HepG2 (cell line): ENCODE measurements around the gene LIPA. TPM values are rescaled to one million over a fixed set of nuclear protein-coding genes. Genes with fewer than 3 reads are reported as not detected.

Source experiments
- ATAC-seq: fragments of 200-7000 bp; cut with Tn5 transposase; 3 replicates; pipeline ENCODE4 v1.9.1; 2020; ENCODE audit warnings: mild to moderate bottlenecking, moderate library complexity
- BruUV-seq: library from RNA; stranded (reverse); fragments of 400-500 nt; replicated peaks from 2 replicates; lab custom pipeline; 2021; lab: Mats Ljungman, UMichigan
- CTCF ChIA-PET: fragments of 300-600 bp; formaldehyde crosslinking; extraction: SDS; loops from one replicate; lab custom pipeline; 2021; ENCODE audit warnings: low total read pairs, inconsistent platforms, low intra/inter-chr PET ratio; lab: Yijun Ruan, JAX
- POLR2A ChIA-PET: fragments of 350-600 bp; sonication (Branson Sonifier 250); formaldehyde crosslinking; loops from one replicate; lab custom pipeline; 2020; ENCODE audit warnings: antibody characterized with exemption, inconsistent platforms; lab: Yijun Ruan, JAX
- DNase-seq: peaks from one replicate; pipeline ENCODE4 v3.0.0-alpha.2; 2015; ENCODE audit warnings: low spot score
- FAIRE-seq: peaks from 3 replicates; lab custom pipeline; 2011; peaks lifted over from hg19 to GRCh38; lab: Jason Lieb, UNC
- H2AFZ ChIP-seq: one replicate; pipeline ENCODE4 v1.6.1; 2011; ENCODE audit warnings: low read length, inconsistent platforms
- H3K27ac ChIP-seq: fragments of 300-600 bp; 3 replicates; pipeline ENCODE4 v1.8.0; 2011; ENCODE audit warnings: mixed run types, mild to moderate bottlenecking, mixed read lengths, low read length, inconsistent platforms; ENCODE audit not compliant: insufficient read depth; ENCODE audit errors: extremely low read length
- H3K27me3 ChIP-seq, 2 experiments: fragments of 200-600 bp in 1 of 2; 2 replicates in 1 of 2; 3 replicates in 1 of 2; pipeline versions ENCODE4 v1.6.0 to v1.8.0; 2011; ENCODE audit warnings: low read length in 2 of 2, mild to moderate bottlenecking in 2 of 2, moderate library complexity in 2 of 2, inconsistent platforms in 1 of 2; ENCODE audit not compliant: insufficient read depth in 2 of 2, control insufficient read depth in 1 of 2
- H3K36me3 ChIP-seq, 2 experiments: fragments of 200-600 bp in 1 of 2; replicated peaks in 1 of 2; 2 replicates in 1 of 2; 3 replicates in 1 of 2; pipeline versions ENCODE4 v1.5.1 to v1.8.0; 2011; ENCODE audit warnings: low read length in 2 of 2, inconsistent platforms in 1 of 2; ENCODE audit not compliant: insufficient read depth in 2 of 2, control insufficient read depth in 1 of 2
- H3K4me1 ChIP-seq: 2 replicates; pipeline ENCODE4 v1.5.1; 2012; ENCODE audit warnings: low read length, inconsistent platforms; ENCODE audit not compliant: insufficient read depth
- H3K4me2 ChIP-seq: 2 replicates; pipeline ENCODE4 v1.6.0; 2011; ENCODE audit warnings: low read depth, low read length, inconsistent platforms
- H3K4me3 ChIP-seq, 3 experiments: fragments of 200-600 bp in 1 of 3; sonication (generic), shearing (Covaris generic) in 1 of 3; replicated peaks in 1 of 3; 2 replicates each; pipeline ENCODE4 v1.5.1; 2011 to 2016; ENCODE audit warnings: low read length in 3 of 3, inconsistent platforms in 2 of 3, low read depth in 2 of 3, mild to moderate bottlenecking in 2 of 3, control low read depth in 1 of 3, mixed read lengths in 1 of 3; ENCODE audit not compliant: insufficient read depth in 1 of 3
- H3K79me2 ChIP-seq: one replicate; pipeline ENCODE4 v1.6.1; 2011; ENCODE audit warnings: low read length, inconsistent platforms; ENCODE audit not compliant: insufficient read depth
- H3K9ac ChIP-seq: 2 replicates; pipeline ENCODE4 v1.6.0; 2011; ENCODE audit warnings: mild to moderate bottlenecking, low read depth, low read length, inconsistent platforms; ENCODE audit not compliant: insufficient read depth
- H3K9me3 ChIP-seq: 2 replicates; pipeline ENCODE4 v1.5.1; 2012; ENCODE audit warnings: mild to moderate bottlenecking, low read length
- H4K20me1 ChIP-seq: 2 replicates; pipeline ENCODE4 v1.6.0; 2011; ENCODE audit warnings: inconsistent platforms, mild to moderate bottlenecking, low read length, moderate library complexity; ENCODE audit not compliant: insufficient read depth
- CCDC6 ChIP-seq: sonication (generic); formaldehyde crosslinking; IDR thresholded peaks from 2 replicates; pipeline ENCODE4 v1.8.1; 2022; ENCODE audit warnings: mild to moderate bottlenecking, missing genetic modification reagents, moderate library complexity
- MEIS2 ChIP-seq: sonication (generic); formaldehyde crosslinking; IDR thresholded peaks from 2 replicates; pipeline ENCODE4 v1.9.0; 2021; ENCODE audit warnings: mild to moderate bottlenecking, missing genetic modification reagents
- SIN3A ChIP-seq: IDR thresholded peaks from 2 replicates; pipeline ENCODE4 v1.6.1; 2011; ENCODE audit warnings: low read depth, mild to moderate bottlenecking, control low read depth, low read length, borderline replicate concordance
- TCF12 ChIP-seq, 2 experiments: fragments of 450-650 bp in 1 of 2; sonication (generic) in 1 of 2; formaldehyde crosslinking in 1 of 2; IDR thresholded peaks; 2 replicates each; pipeline versions ENCODE4 v1.6.1 to v1.8.0; 2017 to 2022; ENCODE audit warnings: antibody characterized with exemption in 1 of 2, mild to moderate bottlenecking in 1 of 2, missing genetic modification reagents in 1 of 2, moderate library complexity in 1 of 2
- WGBS: methylation state at CpG from one replicate; pipeline ENCODE4 v1.1.6; 2017; ENCODE audit warnings: low lambda C conversion rate; 5-methylcytosine and 5-hydroxymethylcytosine counted together
- in situ Hi-C: cut with HindIII; loops from 2 replicates; pipeline ENCODE4 v1.10.0; 2017; ENCODE audit warnings: low pct_unique_long_range_greater_than_20kb; ENCODE audit not compliant: extremely low pct_ligation_motif_present
- intact Hi-C: fragments of 100-400 bp; cut with micrococcal nuclease; formaldehyde crosslinking; loops from one replicate; pipeline ENCODE4 v1.10.0; 2022; ENCODE audit not compliant: unreplicated experiment
- polyA plus RNA-seq, 8 experiments: library from polyadenylated mRNA; depleted of rRNA in 3 of 8; stranded (reverse) in 7 of 8; unstranded in 1 of 8; fragments of >200 nt; fragmentation: Illumina TruSeq in 4 of 8; extraction: Trizol in 4 of 8; gene quantifications; 2 replicates each; pipeline versions ENCODE4 v1.2.1 to v1.2.3, GENCODE V29; 2011 to 2016; ENCODE audit warnings: low read depth in 4 of 8, missing spikeins in 1 of 8, mixed read lengths in 1 of 8; ENCODE audit not compliant: insufficient read depth in 1 of 8
- total RNA-seq, 5 experiments: library from RNA; depleted of rRNA; stranded (reverse); fragments of >200 nt; fragmentation: Illumina TruSeq; extraction: Trizol; gene quantifications; 2 replicates each; pipeline ENCODE4 v1.2.3, GENCODE V29; 2016; ENCODE audit warnings: low read depth in 1 of 5
- TF ChIP-seq, protein P1 (sequence below): sonication (generic); formaldehyde crosslinking; IDR thresholded peaks from 2 replicates; pipeline ENCODE4 v1.4.0; 2020; ENCODE audit warnings: missing genetic modification reagents, borderline replicate concordance
- TF ChIP-seq, protein P2 (sequence below): sonication (generic); formaldehyde crosslinking; conservative IDR thresholded peaks from 2 replicates; pipeline ENCODE4 v1.4.0; 2020; ENCODE audit warnings: missing genetic modification reagents

Gene LIPA
- total and polyA plus RNA-seq, 2 of the 13 experiments (the other 11 are each of a cell fraction or from before 2014, with no cell fraction given), result 57.1 to 79.5 TPM

GRCh38 chr10:89275383-89275782 is 23.8 kb upstream of the LIPA start:
- Histone ChIP-seq H4K20me1 (no peaks in the 10 kb centered on the region), H3K79me2 (no peaks in the 10 kb centered on the region), H3K4me1 (peaks cover 27% of the 10 kb centered on the region), H3K27me3 (no peaks in the 10 kb centered on the region; a peak in 1 of 5 replicates), H3K9me3 (no peaks in the 10 kb centered on the region), H3K4me3 (no peak overlapping the region), H3K4me2 (no peak overlapping the region), H2AFZ (no peak overlapping the region), H3K9ac (no peak overlapping the region), H3K36me3 (no peaks in the 10 kb centered on the region), H3K27ac (no peak overlapping the region)
- in situ Hi-C loops, result no loop called here
- ATAC-seq, result no peak
- ChIA-PET CTCF (no interaction called here), POLR2A (no interaction called here)
- BruUV-seq, result no TSS peak
- TF ChIP-seq CCDC6 (CRISPR knock-in tag) (no peak), SIN3A (no peak), MEIS2 (CRISPR knock-in tag) (no peak), TCF12 (IDR thresholded peaks at IDR 0.05) (no peak), TCF12 (CRISPR knock-in tag; IDR thresholded peaks at IDR 0.05) (no peak)
- TF ChIP-seq, protein P1, sequence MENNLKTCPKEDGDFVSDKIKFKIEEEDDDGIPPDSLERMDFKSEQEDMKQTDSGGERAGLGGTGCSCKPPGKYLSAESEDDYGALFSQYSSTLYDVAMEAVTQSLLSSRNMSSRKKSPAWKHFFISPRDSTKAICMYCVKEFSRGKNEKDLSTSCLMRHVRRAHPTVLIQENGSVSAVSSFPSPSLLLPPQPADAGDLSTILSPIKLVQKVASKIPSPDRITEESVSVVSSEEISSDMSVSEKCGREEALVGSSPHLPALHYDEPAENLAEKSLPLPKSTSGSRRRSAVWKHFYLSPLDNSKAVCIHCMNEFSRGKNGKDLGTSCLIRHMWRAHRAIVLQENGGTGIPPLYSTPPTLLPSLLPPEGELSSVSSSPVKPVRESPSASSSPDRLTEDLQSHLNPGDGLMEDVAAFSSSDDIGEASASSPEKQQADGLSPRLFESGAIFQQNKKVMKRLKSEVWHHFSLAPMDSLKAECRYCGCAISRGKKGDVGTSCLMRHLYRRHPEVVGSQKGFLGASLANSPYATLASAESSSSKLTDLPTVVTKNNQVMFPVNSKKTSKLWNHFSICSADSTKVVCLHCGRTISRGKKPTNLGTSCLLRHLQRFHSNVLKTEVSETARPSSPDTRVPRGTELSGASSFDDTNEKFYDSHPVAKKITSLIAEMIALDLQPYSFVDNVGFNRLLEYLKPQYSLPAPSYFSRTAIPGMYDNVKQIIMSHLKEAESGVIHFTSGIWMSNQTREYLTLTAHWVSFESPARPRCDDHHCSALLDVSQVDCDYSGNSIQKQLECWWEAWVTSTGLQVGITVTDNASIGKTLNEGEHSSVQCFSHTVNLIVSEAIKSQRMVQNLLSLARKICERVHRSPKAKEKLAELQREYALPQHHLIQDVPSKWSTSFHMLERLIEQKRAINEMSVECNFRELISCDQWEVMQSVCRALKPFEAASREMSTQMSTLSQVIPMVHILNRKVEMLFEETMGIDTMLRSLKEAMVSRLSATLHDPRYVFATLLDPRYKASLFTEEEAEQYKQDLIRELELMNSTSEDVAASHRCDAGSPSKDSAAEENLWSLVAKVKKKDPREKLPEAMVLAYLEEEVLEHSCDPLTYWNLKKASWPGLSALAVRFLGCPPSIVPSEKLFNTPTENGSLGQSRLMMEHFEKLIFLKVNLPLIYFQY (CRISPR knock-in tag), result no peak
- TF ChIP-seq, protein P2, sequence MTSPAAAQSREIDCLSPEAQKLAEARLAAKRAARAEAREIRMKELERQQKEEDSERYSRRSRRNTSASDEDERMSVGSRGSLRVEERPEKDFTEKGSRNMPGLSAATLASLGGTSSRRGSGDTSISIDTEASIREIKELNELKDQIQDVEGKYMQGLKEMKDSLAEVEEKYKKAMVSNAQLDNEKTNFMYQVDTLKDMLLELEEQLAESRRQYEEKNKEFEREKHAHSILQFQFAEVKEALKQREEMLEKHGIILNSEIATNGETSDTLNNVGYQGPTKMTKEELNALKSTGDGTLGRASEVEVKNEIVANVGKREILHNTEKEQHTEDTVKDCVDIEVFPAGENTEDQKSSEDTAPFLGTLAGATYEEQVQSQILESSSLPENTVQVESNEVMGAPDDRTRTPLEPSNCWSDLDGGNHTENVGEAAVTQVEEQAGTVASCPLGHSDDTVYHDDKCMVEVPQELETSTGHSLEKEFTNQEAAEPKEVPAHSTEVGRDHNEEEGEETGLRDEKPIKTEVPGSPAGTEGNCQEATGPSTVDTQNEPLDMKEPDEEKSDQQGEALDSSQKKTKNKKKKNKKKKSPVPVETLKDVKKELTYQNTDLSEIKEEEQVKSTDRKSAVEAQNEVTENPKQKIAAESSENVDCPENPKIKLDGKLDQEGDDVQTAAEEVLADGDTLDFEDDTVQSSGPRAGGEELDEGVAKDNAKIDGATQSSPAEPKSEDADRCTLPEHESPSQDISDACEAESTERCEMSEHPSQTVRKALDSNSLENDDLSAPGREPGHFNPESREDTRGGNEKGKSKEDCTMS, result no peak
- DNase-seq, result no peak
- no peak for FAIRE-seq
- intact Hi-C loops, result no loop called here
- 35% methylated on average over 5 of the region's 6 CpGs for WGBS
